Gastrocnemius medialis (tissue), 4 donors: ENCODE results near the gene GPI. TPM values are rescaled to one million over a fixed set of nuclear protein-coding genes. Genes with fewer than 3 reads are reported as not detected.

Experiments
- ATAC-seq, 2 donors: fragments of 150-250 bp; one replicate each; pipeline ENCODE4 v1.9.1; 2016
- DNase-seq, 2 donors: peaks; one replicate each; pipeline ENCODE4 v3.0.0-alpha.2; 2019
- H3K27ac ChIP-seq, 4 donors: fragments of 200-600 bp; sonication (generic); 1 replicate in 1 of 4; 2 replicates in 3 of 4; pipeline ENCODE4 v1.5.1; 2016 to 2018; ENCODE audit warnings: mild to moderate bottlenecking in 2 of 4, moderate library complexity in 1 of 4
- H3K27me3 ChIP-seq, 3 donors: fragments of 200-600 bp; sonication (generic) in 2 of 3; 1 replicate in 1 of 3; 2 replicates in 2 of 3; pipeline versions ENCODE4 v1.5.1 to v1.6.0; 2016 to 2019; ENCODE audit warnings: mild to moderate bottlenecking in 1 of 3, moderate library complexity in 1 of 3
- H3K36me3 ChIP-seq, 2 donors: fragments of 200-600 bp; sonication (generic) in 1 of 2; one replicate each; pipeline ENCODE4 v1.5.1; 2017 to 2018
- H3K4me1 ChIP-seq, 2 donors: fragments of 200-600 bp; sonication (generic) in 1 of 2; one replicate each; pipeline ENCODE4 v1.5.1; 2016 to 2017; ENCODE audit warnings: mild to moderate bottlenecking in 2 of 2
- H3K4me3 ChIP-seq, 4 donors: fragments of 200-600 bp; sonication (generic) in 3 of 4; 1 replicate in 1 of 4; 2 replicates in 3 of 4; pipeline ENCODE4 v1.5.1; 2016 to 2019; ENCODE audit warnings: mild to moderate bottlenecking in 2 of 4
- H3K9me3 ChIP-seq, 3 donors: fragments of 200-600 bp; sonication (generic) in 2 of 3; 1 replicate in 1 of 3; 2 replicates in 2 of 3; pipeline ENCODE4 v1.5.1; 2016 to 2019
- POLR2A ChIP-seq, 2 donors: fragments of 450-650 bp; IDR thresholded peaks; one replicate each; pipeline ENCODE4 v1.6.1; 2017; ENCODE audit warnings: antibody characterized with exemption in 2 of 2, mild to moderate bottlenecking in 2 of 2, moderate library complexity in 2 of 2
- in situ Hi-C, 4 donors: fragments of 200-750 bp; cut with MboI; loops; one replicate each; pipeline versions ENCODE4 v1.15.0 to v1.8.0; 2017; ENCODE audit warnings: low sequenced_read_pairs in 4 of 4
- intact Hi-C: fragments of 100-400 bp; cut with DNase I; formaldehyde crosslinking; loops from one replicate; pipeline ENCODE4 v1.15.1; 2023; ENCODE audit warnings: low total_unique reads
- total RNA-seq, 4 donors: library from RNA; depleted of rRNA; stranded (reverse); fragments of >200 nt; gene quantifications; one replicate each; pipeline versions ENCODE4 v1.1.0 to v1.2.3, GENCODE V29; 2016
- TF ChIP-seq, protein P1 (sequence below), 5 experiments: fragments of 450-650 bp in 3 of 5; fragments of 200-600 bp in 2 of 5; sonication (generic) in 2 of 5; IDR thresholded peaks in 4 of 5; conservative IDR thresholded peaks in 1 of 5; 1 replicate in 4 of 5; 2 replicates in 1 of 5; pipeline ENCODE4 v1.5.1; 2016 to 2019; ENCODE audit warnings: antibody characterized with exemption in 5 of 5, mild to moderate bottlenecking in 3 of 5, moderate library complexity in 3 of 5

Gene GPI
- total RNA-seq, 4 donors from 2014 or later, result 83.2 to 231 (median 173) TPM

DNA sequence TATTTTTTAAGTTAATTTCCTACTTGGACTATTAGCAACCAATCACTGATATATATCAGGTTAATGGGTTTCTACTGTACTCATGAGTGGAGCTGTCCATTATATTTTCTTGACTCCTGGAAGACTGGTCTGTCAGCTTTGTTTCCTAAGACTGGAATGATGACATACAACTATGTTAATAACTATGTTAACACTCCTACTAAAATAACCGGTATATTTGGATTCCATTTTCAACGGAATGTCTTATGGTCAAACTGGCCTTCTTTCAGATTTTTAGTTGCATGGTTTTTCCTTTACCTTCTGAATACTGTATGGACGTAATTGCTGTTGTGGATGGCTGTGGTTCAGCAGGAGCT is 45.8 kb upstream of the GPI start:
- TF ChIP-seq, protein P1, sequence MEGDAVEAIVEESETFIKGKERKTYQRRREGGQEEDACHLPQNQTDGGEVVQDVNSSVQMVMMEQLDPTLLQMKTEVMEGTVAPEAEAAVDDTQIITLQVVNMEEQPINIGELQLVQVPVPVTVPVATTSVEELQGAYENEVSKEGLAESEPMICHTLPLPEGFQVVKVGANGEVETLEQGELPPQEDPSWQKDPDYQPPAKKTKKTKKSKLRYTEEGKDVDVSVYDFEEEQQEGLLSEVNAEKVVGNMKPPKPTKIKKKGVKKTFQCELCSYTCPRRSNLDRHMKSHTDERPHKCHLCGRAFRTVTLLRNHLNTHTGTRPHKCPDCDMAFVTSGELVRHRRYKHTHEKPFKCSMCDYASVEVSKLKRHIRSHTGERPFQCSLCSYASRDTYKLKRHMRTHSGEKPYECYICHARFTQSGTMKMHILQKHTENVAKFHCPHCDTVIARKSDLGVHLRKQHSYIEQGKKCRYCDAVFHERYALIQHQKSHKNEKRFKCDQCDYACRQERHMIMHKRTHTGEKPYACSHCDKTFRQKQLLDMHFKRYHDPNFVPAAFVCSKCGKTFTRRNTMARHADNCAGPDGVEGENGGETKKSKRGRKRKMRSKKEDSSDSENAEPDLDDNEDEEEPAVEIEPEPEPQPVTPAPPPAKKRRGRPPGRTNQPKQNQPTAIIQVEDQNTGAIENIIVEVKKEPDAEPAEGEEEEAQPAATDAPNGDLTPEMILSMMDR (IDR thresholded peaks at IDR 0.05 in 4 of 5, conservative IDR thresholded peaks at IDR 0.05 in 1 of 5), result no peak
- no peak for TF ChIP-seq POLR2A (IDR thresholded peaks at IDR 0.05)
- H3K4me1 ChIP-seq, result peaks cover 62 to 64% of the 10 kb centered on the region in 2 donors
- ATAC-seq (no peak), DNase-seq (no peak)
- H3K27ac ChIP-seq, result peak overlapping the region; percentile 71 to 84 (median 80)
- H3K36me3 ChIP-seq, result peaks cover 0 to 18% of the 10 kb centered on the region in 2 donors
- intact Hi-C loops, result loop anchor here (5.0 kb wide), 1 partner anchor 57 kb away; no protein-coding TSS in a partner anchor
- H3K4me3 ChIP-seq, result no peak overlapping the region
- H3K27me3 ChIP-seq, result no peaks in the 10 kb centered on the region
- H3K9me3 ChIP-seq, result no peaks in the 10 kb centered on the region
- in situ Hi-C loops, result loop anchor here in 1 of 4 donors (10.0 kb wide), 1 partner anchor 64 kb away; the partner anchor contains the start of gene GARRE1

DNA sequence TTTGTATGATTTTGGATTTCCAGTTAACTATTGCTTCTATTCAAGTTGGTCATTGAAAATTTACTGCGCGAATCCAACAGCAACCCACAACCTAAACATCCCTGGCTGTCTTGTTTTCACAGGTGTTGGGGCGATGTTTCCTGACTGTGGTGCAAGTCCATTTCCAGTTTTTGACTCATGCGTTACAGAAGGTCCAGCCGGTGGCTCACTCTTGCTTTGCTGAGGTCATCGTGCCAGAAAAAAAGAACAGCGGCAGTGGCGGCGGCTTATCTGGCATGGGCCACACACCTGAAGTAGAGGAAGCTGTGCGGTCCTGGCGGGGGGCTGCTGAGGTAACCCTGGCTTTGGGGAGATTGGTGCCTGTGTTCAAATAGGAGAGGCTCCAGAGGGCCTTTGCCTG is 45.2 kb upstream of the GPI start:
- no peaks in the 10 kb centered on the region for H3K27me3 ChIP-seq
- H3K36me3 ChIP-seq, result peaks cover 0 to 21% of the 10 kb centered on the region in 2 donors
- TF ChIP-seq, protein P1 (IDR thresholded peaks at IDR 0.05 in 4 of 5, conservative IDR thresholded peaks at IDR 0.05 in 1 of 5), result no peak
- TF ChIP-seq POLR2A (IDR thresholded peaks at IDR 0.05), result no peak
- peak; percentile 68 to 83 for DNase-seq
- in situ Hi-C loops, result loop anchor here in 1 of 4 donors (10.0 kb wide), 1 partner anchor 65 kb away; the partner anchor contains the start of gene GARRE1
- H3K27ac ChIP-seq, result peak overlapping the region; percentile 71 to 84 (median 80)
- intact Hi-C loops, result loop anchor here (5.0 kb wide), 1 partner anchor 57 kb away; no protein-coding TSS in a partner anchor
- peak; percentile 78 to 81 for ATAC-seq
- H3K4me3 ChIP-seq, result no peak overlapping the region
- H3K9me3 ChIP-seq, result no peaks in the 10 kb centered on the region
- H3K4me1 ChIP-seq, result peaks cover 56 to 58% of the 10 kb centered on the region in 2 donors

DNA sequence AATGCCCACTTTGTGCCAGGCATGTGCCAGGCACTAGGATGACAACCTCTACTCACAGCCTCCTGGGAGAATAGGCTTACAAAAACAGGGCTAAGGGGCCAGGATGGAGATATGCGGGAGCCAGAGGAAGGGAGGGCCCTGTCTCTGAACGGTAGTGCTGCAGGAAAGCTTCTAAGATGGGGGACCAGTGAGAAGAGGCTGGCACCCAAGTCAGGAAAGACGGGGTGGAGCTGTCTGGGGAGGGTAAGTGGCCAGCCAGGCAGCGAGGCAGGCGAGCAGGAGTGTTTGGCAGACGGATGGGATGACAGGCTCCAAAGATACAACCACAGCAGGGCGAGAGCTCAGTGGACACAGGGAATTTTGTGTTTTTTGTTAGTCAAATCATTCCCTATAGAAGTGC is 44.7 kb upstream of the GPI start:
- in situ Hi-C loops (no loop called here), intact Hi-C loops (no loop called here)
- DNase-seq (peak in 1 of 2 donors; percentile 33), ATAC-seq (peak in 1 of 2 donors; percentile 14)
- Histone ChIP-seq H3K27ac (peak overlapping the region; percentile 71 to 84 (median 80)), H3K4me3 (no peak overlapping the region), H3K36me3 (peaks cover 0 to 26% of the 10 kb centered on the region in 2 donors), H3K4me1 (peaks cover 51 to 53% of the 10 kb centered on the region in 2 donors), H3K9me3 (no peaks in the 10 kb centered on the region), H3K27me3 (no peaks in the 10 kb centered on the region)
- no peak for TF ChIP-seq POLR2A (IDR thresholded peaks at IDR 0.05)
- TF ChIP-seq, protein P1 (IDR thresholded peaks at IDR 0.05 in 4 of 5, conservative IDR thresholded peaks at IDR 0.05 in 1 of 5), result no peak

DNA sequence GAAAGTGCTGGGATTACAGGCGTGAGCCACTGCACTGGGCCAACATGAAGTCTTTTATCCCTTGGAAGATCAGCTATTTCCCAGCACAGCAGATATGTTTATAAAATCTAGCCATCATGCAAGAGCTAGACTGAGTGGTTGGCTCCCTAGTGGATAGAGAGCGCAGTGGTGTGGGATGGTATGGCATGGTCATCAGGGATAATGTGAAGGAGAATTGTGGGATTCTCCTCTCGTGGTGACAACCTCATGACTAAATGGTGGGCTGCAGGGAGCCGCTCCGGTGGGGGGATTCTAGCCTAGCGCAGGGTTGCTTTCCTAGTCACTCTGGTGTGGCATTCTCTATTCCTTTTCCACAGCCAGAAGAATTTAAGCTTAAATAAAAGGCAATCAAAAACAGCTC is 43.3 kb upstream of the GPI start:
- Histone ChIP-seq H3K27ac (peak overlapping the region in 3 of 4 donors; percentile 2 to 62 (median 18)), H3K4me1 (peaks cover 37 to 40% of the 10 kb centered on the region in 2 donors), H3K4me3 (no peak overlapping the region), H3K36me3 (peaks cover 0 to 38% of the 10 kb centered on the region in 2 donors), H3K27me3 (no peaks in the 10 kb centered on the region), H3K9me3 (no peaks in the 10 kb centered on the region)
- DNase-seq (no peak), ATAC-seq (no peak)
- intact Hi-C loops (no loop called here), in situ Hi-C loops (no loop called here)
- TF ChIP-seq POLR2A (IDR thresholded peaks at IDR 0.05), result no peak
- TF ChIP-seq, protein P1 (IDR thresholded peaks at IDR 0.05 in 4 of 5, conservative IDR thresholded peaks at IDR 0.05 in 1 of 5), result no peak
